ENCODE measurements around the gene EMID1. TPM values are rescaled to one million over a fixed set of nuclear protein-coding genes. Genes with fewer than 3 reads are reported as not detected.

EMID1 gene
- total RNA-seq, 4 donors from 2014 or later: 0.33 to 1.8 TPM; not detected in 2

GRCh38 chr22:29190051-29190450 is 15.6 kb upstream of the EMID1 start:
- no peak overlapping the region for H3K27ac ChIP-seq
- H3K4me3 ChIP-seq: no peak overlapping the region
- intact Hi-C loops (cut with DNase I; ENCODE audit: low total_unique reads): no loop called here
- ATAC-seq (no peak), DNase-seq (no peak)
- no peaks in the 10 kb centered on the region for H3K4me1 ChIP-seq
- no peaks in the 10 kb centered on the region for H3K9me3 ChIP-seq
- TF ChIP-seq POLR2A (IDR thresholded peaks at IDR 0.05) (no peak), CTCF (IDR thresholded peaks at IDR 0.05 in 4 of 5, conservative IDR thresholded peaks at IDR 0.05 in 1 of 5) (no peak)
- no peaks in the 10 kb centered on the region for H3K27me3 ChIP-seq
- in situ Hi-C loops (cut with MboI; ENCODE audit: low sequenced_read_pairs in 4 of 4): no loop called here
- no peaks in the 10 kb centered on the region for H3K36me3 ChIP-seq

GRCh38 chr22:29190918-29191317 is 14.8 kb upstream of the EMID1 start:
- H3K36me3 ChIP-seq: no peaks in the 10 kb centered on the region
- DNase-seq (no peak), ATAC-seq (no peak)
- no peaks in the 10 kb centered on the region for H3K9me3 ChIP-seq
- H3K27me3 ChIP-seq: no peaks in the 10 kb centered on the region
- in situ Hi-C loops (cut with MboI; ENCODE audit: low sequenced_read_pairs in 4 of 4) (no loop called here), intact Hi-C loops (cut with DNase I; ENCODE audit: low total_unique reads) (no loop called here)
- no peak for TF ChIP-seq CTCF (IDR thresholded peaks at IDR 0.05 in 4 of 5, conservative IDR thresholded peaks at IDR 0.05 in 1 of 5)
- no peak for TF ChIP-seq POLR2A (IDR thresholded peaks at IDR 0.05)
- H3K27ac ChIP-seq: no peak overlapping the region
- H3K4me1 ChIP-seq: no peaks in the 10 kb centered on the region
- no peak overlapping the region for H3K4me3 ChIP-seq

GRCh38 chr22:29193021-29193420 is 12.7 kb upstream of the EMID1 start:
- ATAC-seq (no peak), DNase-seq (no peak)
- Histone ChIP-seq H3K36me3 (no peaks in the 10 kb centered on the region), H3K27ac (no peak overlapping the region), H3K27me3 (no peaks in the 10 kb centered on the region), H3K9me3 (no peaks in the 10 kb centered on the region), H3K4me3 (no peak overlapping the region), H3K4me1 (no peaks in the 10 kb centered on the region)
- in situ Hi-C loops (cut with MboI; ENCODE audit: low sequenced_read_pairs in 4 of 4): no loop called here
- TF ChIP-seq CTCF (IDR thresholded peaks at IDR 0.05 in 4 of 5, conservative IDR thresholded peaks at IDR 0.05 in 1 of 5) (no peak), POLR2A (IDR thresholded peaks at IDR 0.05) (no peak)
- intact Hi-C loops (cut with DNase I; ENCODE audit: low total_unique reads): no loop called here

- no peak for ATAC-seq
- Histone ChIP-seq H3K4me1 (no peaks in the 10 kb centered on the region), H3K4me3 (no peak overlapping the region), H3K27me3 (no peaks in the 10 kb centered on the region), H3K36me3 (no peaks in the 10 kb centered on the region), H3K27ac (no peak overlapping the region), H3K9me3 (no peaks in the 10 kb centered on the region)
- no peak for DNase-seq
- in situ Hi-C loops (cut with MboI; ENCODE audit: low sequenced_read_pairs in 4 of 4) (no loop called here), intact Hi-C loops (cut with DNase I; ENCODE audit: low total_unique reads) (no loop called here)
- TF ChIP-seq POLR2A (IDR thresholded peaks at IDR 0.05) (no peak), CTCF (IDR thresholded peaks at IDR 0.05 in 4 of 5, conservative IDR thresholded peaks at IDR 0.05 in 1 of 5) (no peak)
Measured at GRCh38 chr22:29194184-29194583, 11.5 kb upstream of the EMID1 start.
